GM18502 (cell line): ENCODE data around the gene TOB2.
A peak's percentile ranks its signal among the peaks of the same experiment; 100 is the strongest.
"Not testable (repeated sequence)": the region's sequence is repeated elsewhere in the genome, so short reads cannot be mapped to it uniquely, and the experiment has no call there.

Source experiments
- ATAC-seq: cut with Tn5 transposase; IDR thresholded peaks from one replicate; pipeline ENCODE4 v1.9.1; 2021; ENCODE audit warnings: mild to moderate bottlenecking; ENCODE audit not compliant: unreplicated experiment, poor library complexity

Gene TOB2

DNA sequence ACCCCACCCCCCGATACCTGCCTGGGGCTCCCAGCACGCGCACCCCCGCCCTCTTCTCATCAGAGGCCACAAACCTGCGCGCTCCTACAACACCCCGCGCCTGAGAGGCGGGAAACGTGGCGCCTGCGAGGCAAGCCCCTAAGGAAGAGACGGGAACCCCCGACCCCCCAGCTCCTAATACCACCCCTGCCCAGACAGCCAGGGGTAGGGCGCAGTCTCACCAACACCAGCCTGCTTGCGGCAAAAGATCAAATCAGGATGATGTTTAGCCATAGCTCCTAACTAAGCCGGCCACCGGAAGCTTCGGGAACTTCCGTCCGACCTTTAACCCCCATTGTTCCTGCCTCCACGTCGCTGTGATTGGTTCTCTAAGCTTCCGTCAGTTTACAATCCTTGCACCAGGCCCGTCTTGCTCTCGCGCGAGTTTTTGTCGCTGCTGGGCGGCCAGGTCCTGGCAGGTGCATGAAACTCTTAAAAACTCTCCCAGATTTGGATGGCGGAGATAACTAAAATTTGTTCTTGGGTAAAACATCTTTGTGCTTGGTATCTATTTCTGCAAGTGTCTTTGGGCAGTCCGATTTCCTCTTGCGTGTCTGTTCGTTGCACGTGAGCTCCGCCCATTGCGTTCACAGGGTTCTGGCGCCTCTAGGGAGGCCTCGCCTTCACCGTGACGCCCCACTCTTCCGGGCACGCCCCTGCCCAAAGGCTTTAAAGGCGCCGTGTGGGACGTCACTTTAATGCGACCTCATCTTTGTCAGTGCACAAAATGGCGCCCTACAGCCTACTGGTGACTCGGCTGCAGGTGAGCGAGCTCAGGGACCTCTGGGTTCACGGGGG is 22.0 kb upstream of the TOB2 start, which contains the start of the genes ACO2 and PHF5A:
ACO2 (plus strand) TSS at position 737 of the 837 bp plus-strand sequence; CDS start at position 767, 30 bp downstream.
PHF5A (minus strand) TSS at position 312 of the 837 bp plus-strand sequence; CDS start at position 273, 39 bp downstream.
- ATAC-seq, result peak; percentile 90

DNA sequence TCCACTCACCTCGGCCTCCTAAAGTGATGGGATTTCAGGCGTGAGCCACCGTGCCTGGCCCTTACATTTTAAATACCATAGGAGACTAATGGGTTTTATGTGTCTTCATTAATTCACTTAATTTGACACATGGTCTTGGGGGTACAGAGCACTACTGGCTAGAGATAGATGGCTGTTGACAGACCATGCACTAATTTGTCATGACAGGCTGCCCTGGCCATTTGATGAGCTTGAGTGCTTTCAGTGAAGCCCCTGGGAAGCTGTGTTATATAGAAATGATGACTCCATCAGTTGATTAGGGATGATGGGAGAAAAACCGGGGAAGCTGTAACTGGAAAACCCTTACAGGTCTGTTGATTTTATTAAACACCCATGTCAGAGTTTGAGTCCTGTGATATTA is 15.3 kb upstream of the TOB2 start:
- ATAC-seq, result no peak

DNA sequence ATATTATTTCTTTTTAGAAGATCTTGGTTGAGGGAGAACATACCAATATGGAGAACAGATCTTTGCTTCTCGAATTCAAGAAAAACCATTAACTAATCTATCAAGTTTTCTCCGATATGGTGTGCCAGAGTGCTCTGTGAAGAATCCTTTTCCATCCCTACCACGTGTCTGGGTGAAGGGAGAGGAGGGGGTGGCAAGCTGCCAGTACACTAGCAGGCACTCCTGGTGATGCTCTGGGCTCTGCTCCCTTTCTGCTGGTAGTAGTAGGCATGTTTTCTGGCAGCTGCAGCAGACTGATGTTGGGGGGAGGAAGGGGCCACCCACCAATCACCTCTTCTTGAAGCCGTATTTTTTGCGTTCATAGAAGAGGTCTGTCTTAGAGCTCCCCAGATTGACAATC is 13.5 kb upstream of the TOB2 start:
- not testable (repeated sequence) for ATAC-seq

DNA sequence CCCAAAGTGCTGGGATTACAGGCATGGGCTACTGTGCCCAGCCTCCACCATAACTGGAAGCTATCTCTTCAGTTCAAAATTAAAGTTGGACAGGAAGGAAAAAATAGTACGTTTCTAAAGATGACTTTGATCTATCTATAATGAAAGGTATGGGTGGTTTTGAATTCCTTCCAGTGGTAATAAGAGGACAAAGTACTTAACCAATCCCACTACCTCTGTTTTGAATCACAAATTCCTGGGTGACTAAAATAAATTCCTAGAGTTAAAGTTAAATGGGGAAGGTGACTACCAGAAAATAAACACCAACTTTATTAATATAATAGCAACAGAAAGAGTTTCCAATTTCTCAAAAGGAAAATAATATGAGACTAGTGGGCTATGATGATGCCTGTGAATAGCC is 12.8 kb upstream of the TOB2 start:
- ATAC-seq, result no peak

DNA sequence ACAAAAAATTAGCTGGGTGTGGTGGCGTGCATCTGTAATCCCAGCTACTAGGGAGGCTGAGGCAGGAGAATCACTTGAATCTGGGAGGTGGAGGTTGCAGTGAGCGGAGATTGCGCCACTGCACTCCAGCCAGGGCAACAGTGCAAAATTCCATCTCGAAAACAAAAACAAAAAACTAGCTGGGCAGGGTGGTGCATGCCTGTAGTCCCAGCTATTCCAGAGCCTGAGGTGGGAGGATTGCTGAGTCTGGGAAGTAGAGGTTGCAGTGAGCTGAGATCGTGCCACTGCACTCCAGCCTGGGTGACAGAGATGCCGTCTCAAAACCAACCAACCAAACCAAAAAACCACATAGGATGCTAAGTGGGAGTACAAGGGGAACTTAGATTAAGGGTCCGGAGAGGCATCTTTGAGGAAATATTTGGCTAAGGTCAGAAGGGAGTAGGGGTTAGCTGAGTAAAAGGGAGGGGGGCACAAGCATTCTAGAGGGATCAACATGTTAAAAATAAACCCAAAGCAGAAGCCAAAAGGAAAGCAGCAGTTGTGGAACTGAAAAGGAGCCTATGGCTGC is 11.6 kb upstream of the TOB2 start:
- ATAC-seq, result no peak

DNA sequence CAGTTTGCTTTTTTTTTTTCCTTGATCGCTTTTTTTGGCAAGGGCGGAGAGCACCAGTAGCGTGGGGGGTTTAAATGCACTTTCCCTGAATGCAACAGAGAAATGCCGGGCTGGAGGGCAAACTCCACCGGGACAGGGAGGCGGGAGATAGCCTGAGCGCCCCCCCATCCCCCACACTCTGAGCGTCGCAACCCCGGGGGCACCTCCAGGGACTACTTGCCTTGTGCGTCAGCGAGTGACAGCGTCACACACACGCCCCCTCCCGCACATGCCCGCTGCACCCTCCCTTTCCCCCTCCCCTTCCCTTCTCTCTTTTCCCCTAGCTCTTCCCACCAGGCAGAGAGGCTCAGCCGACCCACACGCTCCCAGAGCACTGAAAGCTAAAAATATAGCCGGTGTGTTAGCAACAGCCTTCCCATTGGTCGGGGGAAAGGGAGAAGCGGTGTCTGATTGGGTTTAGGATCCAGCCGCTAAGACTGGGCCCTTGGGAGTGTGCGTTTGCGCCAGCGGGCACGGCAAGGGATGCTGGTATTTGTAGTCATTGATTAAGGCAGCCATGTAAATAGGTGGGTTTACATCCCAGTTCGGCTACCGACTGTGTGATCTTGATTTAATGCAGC is 1.7 kb upstream of the TOB2 start:
- peak; percentile 54 for ATAC-seq

DNA sequence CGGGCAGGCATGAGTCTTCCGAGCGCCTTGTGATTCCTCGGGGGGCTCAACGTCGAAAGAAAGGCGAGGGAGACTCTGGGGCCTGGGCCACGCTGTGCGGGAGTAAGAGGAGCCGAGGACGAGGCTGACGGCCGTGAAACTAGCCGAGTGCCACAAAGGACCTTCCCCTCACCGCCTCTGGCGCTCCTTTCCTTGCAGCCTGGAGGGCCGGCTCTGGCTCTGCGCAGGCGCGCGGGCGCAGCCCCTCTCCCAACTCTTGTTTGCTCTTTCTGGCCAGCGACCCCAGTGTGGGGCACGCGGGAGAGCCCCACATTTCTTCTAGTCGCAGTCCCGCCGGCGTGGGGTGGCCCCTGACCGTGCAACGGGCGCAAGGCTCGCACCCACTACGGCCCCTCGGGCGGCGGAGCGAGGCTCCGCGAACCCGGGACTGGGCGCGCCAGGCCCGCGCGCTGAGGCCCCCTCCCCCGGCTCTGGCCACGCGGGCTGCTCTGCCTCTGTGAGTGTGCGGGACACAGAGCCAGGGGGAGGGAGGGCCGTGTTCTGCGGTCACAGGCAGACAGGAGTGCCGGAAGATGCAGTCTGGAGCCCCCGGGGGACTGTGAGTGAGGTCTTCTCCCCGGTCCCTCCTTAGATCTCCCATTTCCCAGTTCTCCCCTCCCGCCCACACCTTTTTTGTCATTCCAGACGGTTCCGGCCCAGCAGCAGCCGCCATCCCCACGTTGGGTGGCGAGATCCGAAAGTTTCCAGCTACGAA is 1.0 kb upstream of the TOB2 start:
- no peak for ATAC-seq

DNA sequence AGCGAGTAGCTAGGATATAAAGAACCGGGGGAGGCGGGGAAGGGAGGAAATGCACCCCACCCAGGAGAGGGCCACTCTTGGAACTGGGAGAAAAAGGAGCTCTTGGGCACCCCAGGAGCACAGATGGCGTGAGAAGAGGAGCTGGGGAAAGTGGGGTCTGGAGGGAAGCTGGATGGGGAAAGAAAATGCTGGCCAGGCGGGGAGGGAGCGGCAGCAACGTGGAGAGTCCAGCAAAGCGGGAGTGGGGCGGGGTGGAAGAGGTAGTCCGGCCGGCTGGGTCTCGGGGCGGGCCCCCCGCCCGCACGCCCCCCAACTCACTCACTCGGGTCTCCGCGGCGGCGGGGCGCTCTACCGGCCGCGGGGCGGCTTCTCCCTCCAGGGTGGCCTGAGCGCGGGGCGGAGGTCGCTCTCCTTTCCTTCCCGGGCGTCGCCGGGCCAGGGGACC is 522 bp downstream of the TOB2 start:
- no peak for ATAC-seq

DNA sequence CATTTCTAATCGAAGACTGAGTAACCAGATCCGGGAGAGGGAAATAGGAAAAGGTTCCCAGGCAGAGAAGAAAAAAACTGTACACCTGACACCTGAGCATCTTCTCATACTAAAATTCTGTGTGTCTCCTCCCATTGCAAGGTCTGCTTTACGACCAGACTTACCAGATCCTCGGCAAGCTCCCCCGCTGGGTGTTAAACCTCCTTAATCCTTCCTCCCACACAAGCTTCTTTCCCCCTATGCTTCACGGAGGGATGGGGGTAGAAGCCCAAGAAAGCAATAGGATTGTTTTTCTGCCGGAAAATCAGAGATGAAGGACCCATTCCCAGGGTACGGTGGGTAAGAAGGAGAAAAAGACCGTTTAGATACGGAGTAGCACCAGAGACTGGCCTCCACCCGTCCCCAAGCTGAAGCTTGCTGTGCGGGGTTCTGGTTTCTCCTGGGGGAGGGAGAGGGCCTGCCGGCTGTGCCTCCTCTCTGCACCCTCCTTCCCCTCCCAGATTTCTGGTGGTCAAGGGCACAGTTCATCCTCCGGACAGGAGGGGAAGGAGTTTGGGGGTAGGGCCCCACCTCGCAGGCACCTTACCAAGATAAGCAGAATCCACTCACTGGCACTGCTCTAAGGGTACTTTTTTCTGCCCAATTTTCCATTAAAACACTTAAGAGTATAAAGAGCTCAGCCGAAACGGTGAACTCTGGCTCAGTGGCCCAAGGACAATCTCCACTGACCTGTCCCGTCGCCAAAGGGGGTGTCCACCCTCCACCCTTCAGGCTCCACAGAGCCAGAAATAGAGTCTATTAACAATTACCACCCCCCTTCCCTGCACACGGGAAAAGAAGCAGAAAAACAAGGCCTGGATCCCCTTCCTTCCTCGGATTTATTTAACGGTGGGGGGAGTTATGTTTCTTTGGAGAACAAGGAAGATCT is 1.2 kb downstream of the TOB2 start:
- no peak for ATAC-seq

DNA sequence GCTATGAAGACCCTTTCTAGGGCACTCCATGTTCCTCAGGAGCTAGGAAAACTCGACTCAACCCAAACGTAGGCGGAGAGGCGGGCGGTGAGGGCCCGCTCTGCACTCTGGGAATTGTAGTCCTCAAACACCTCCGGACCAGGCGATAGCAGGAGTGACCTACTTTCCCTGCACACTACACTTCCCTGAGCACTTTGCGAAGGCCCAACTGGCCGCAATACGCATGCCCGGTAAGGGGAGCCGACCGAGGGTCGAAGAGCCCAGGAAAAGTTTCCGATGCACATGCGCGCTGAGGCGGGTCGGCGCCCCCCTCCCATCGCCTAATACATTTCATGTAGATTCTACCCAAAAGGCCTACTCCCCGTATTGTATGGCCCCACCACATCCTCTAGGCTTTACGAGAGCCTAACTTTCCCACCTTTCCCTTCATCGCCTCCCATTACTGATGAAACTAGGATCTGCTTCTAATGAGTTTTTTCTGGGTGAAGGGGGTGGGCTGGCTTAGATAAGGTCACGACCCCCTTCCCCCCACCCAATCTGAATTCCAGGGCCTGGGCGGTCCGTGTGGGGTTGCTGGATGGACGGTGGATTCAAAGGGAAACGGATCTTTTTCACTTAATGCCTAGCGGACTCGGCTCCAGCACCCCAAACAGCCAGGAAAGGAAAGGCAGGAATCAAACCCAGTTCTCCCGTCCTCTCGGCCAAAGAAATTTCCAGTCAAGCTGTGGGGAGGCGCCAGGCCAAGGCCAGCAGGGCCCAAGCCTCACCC is 2.1 kb downstream of the TOB2 start:
- peak; percentile 42 for ATAC-seq

DNA sequence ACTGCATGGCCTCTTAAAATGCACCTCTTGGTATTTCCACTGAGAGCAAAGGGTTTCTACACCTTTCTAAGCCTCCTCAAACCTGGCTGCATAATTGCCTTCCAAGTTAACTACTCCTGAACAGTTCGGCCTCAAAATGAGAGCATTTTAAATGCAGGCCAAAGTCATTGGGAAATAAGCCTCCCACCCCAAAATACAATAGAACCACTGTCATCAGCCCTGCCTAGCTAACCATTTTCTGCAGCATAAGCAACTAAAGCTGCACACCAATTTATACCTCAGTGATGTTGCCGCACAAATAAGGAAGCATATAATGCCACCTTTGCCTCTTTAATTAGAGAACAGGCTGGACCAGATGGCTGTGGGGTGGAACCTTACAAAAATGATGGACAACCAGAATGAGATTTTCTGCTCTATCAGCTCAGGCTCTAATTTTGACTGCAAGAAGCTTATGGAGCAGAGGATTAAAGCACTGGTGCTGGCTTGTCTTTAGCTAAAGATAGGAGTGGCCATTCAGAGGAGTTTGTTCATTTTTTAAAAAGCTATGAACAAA is 4.3 kb downstream of the TOB2 start:
- ATAC-seq, result no peak

DNA sequence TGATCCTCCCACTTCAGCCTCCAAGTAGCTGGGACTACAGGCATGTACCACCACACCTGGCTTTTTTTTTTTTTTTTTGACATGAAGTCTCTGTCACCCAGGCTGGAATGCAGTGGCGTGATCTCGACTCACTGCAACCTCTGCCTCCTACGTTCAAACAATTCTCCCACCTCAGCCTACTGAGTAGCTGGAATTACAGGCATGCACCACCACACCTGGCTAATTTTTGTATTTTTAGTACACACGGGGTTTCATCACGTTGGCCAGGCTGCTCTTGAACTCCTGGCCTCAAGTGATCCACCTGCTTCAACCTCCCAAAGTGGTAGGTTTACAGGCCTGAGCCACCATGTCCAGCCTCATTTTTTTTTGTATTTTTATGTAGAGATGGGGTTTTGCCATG is 6.1 kb downstream of the TOB2 start:
- ATAC-seq, result not testable (repeated sequence)

DNA sequence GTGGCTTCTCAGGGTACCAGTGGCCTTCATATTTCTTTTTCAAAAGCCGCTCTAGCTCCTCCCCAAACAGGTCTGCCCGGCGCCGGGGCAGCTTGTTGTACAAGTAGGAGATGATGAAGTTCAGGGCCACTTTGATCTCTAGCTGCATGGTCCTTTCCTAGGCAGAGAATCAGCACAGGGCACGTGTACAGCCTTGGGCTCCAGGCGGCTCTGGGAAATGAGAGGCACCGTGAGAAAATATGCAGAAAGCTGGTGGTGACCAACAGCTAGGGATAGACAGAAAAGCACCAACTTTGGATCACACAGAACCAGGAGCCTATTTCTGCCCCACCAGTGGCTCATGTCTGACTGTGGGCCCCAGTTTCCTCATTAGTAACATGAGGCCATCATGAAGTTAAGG is 9.4 kb downstream of the TOB2 start:
- no peak for ATAC-seq

DNA sequence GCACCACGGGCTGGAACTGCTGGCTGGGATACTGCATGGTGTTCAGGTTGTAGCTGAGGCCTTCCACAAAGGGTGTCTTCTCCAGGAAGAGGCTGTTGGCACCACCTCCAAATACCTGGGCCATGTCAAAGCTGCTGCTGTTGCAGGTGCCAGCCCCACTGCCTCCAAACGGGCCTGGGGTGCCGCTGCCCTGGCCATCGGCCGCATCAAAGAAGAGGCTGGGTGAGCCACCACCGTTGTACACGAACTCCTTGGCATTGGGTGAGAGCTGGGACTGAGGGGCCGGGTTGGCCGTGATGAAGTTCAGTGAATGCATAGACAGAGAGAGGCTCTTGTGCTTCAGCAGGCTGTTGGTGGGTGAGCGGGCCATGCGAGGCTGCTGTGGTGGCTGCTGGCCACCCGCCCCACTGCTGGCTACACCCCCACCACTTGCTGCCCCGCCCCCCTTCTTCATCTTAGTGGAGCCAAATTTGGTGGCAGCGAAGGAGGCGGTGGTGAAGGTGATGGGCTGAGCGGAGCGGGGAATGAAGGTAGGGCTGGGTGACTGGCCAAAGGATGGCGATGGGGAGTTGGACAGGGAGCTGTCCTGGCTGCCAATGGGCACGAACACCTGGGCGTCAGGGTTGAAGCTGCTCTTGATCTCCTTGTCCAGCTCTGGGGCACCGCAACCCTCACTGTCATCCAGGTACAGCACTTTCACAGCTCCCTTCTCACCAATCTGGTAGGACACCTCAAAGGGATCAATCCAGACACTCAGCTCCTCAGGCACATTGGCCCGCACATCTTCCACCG is 10.1 kb downstream of the TOB2 start:
- no peak for ATAC-seq

DNA sequence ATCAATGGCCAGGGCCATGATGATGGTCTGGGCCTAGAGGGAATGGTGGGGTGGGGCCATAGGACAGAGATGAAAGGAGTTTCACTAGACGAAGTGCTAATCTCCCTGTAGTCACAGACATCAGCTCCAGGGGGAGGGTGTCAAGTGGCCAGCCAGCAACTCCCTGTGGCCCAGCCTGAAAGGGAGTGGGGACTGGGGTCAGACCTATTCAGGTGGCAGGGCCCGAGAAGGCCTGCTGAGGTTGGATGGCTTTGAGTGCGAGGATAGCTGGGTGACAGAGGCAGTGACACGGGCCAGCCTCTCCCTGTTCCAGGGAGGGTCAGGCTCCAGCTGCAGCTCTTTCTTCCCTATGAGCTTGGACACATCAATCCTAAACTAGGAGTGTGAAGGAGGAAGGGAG is 11.0 kb downstream of the TOB2 start:
- ATAC-seq, result no peak

DNA sequence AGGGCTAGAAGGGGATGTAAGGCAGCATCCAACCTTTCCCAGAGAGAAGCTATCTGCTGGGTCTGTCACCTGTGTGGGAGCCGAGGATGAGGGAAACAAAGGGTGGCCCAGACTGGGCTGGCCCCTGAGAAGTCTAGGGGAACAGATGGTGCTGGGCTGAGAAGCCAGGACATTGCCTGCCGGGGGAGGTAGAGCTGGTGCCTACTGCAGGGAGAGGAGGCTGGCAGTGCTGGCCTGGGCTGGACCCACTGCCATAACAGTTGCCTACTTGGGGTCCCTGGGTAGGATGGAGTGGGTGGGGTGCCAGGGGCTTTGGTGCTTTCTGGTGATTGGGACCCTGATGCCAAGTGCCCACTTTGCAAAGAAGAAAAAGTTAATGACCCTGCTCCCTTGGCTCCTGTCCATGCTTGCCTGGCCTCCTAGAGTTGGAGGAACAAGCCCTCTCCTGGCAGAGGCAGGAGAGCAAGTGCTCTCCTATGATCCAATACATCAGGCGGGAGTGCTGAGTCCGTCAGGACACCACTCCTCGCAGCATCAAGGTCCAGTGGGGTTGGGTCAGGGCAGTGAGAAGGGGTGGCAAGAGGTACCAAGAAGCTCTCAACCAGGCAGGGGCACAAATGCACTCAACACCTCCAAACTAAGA is 12.1 kb downstream of the TOB2 start:
- not testable (repeated sequence) for ATAC-seq

DNA sequence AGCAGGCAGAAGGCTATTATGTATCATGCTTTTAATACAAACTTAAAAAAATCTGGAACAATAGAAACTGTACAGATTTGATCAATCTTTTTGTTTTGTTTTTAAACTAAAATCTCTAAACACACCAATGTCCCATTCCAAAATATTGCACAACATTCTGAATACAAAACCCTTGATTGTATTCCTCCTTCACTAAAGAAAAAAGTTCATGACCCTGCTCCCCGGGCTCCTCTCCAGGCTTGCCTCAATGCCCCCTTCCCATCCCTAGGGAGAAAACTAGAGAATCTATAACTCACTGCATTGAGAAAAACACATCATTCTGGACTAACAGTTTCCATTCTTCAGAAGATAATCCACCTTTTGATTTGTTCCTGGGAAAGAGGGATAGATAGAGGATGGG is 13.1 kb downstream of the TOB2 start:
- ATAC-seq, result not testable (repeated sequence)
